Cardiac fibroblast (primary cell): Measurements from ENCODE around the gene CYTH1.
A peak's percentile ranks its signal among the peaks of the same experiment; 100 is the strongest.
"Not testable (repeated sequence)": the region's sequence is repeated elsewhere in the genome, so short reads cannot be mapped to it uniquely, and the experiment has no call there.

ENCODE experiments used
- DNase-seq, 2 donors: peaks; one replicate each; pipeline versions ENCODE4 v3.0.0 to v3.0.0-alpha.2; 2010; ENCODE audit warnings: low read depth in 2 of 2
- H3K4me3 ChIP-seq, 2 donors: replicated peaks in 1 of 2; 1 replicate in 1 of 2; 2 replicates in 1 of 2; pipeline ENCODE4 v1.5.1; 2011; ENCODE audit warnings: low read depth in 2 of 2, low read length in 2 of 2, mild to moderate bottlenecking in 2 of 2, moderate library complexity in 1 of 2
- CTCF ChIP-seq: IDR thresholded peaks from one replicate; pipeline ENCODE4 v1.5.1; 2011; ENCODE audit warnings: low read depth, mild to moderate bottlenecking, low read length, inconsistent platforms

Gene CYTH1

GRCh38 chr17:78674595-78675315, 107.3 kb downstream of the CYTH1 start:
- DNase-seq, result no peak
- no peak for TF ChIP-seq CTCF
- no peak overlapping the region for H3K4me3 ChIP-seq

- no peak for TF ChIP-seq CTCF
- no peak for DNase-seq
- no peak overlapping the region for H3K4me3 ChIP-seq
Measured at GRCh38 chr17:78674156-78674555, 107.9 kb downstream of the CYTH1 start.

DNA sequence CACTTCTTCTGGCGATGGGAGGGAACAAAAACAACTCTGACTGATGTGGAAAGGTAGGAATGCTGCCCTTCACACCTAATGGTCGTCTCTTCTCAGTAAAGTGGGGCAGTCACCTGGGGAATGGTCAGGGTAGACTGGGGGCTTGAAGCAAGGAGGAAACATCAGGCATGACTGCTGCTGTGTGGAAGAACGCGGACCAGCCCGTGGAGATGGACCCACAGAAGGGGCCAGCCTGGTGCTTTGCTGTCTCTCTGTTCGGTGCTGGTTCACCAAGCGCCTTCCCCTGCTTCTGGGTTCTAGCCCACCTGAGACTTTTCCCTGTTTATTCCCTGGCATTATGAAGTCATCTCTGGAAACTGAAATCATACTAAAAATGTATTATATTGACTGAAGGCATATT, 108.7 kb downstream of the CYTH1 start:
- no peak for TF ChIP-seq CTCF
- no peak overlapping the region for H3K4me3 ChIP-seq
- no peak for DNase-seq

DNA sequence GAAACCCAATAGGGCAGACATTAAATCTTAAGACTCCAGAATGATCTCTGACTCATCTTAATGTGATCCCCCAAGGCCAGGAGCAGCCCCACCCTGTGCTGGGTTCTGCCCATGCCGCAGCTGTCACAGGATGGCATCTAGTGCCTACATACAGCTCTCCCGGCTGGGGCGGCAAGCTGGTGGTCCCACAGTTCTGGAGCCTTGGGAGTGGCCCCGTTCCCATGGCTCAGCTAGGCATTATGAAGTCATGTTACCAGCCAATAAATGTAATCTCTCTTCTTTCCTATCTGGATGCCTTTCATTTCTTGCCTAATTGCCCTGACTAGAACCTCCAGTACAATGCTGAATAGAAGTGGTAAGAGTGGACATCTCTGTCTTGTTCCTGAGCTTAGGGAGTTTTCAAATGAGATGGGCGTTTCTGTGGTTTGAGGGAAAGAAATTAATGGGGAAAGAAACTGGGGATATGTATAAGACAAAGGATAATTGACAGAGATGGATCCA, 109.2 kb downstream of the CYTH1 start:
- no peak for TF ChIP-seq CTCF
- H3K4me3 ChIP-seq, result no peak overlapping the region
- no peak for DNase-seq

- DNase-seq, result peak; percentile 10 to 14
- no peak overlapping the region for H3K4me3 ChIP-seq
- TF ChIP-seq CTCF, result no peak
Measured at GRCh38 chr17:78672005-78672404, 110.1 kb downstream of the CYTH1 start.

DNA sequence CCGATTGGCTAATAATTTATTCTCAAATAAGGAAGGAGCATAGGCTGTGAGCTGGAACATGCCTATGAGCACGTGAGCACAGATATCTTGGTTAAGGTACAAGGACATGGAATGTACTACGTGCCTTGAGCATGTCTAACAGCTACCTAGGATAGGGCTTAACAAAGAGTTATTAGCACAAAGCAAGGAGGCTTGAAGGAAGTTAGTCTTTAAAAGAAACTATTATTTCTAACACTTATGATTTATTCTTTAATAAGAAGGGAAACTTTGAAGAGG, 110.4 kb downstream of the CYTH1 start:
- not testable (repeated sequence) for DNase-seq, H3K4me3 ChIP-seq

DNA sequence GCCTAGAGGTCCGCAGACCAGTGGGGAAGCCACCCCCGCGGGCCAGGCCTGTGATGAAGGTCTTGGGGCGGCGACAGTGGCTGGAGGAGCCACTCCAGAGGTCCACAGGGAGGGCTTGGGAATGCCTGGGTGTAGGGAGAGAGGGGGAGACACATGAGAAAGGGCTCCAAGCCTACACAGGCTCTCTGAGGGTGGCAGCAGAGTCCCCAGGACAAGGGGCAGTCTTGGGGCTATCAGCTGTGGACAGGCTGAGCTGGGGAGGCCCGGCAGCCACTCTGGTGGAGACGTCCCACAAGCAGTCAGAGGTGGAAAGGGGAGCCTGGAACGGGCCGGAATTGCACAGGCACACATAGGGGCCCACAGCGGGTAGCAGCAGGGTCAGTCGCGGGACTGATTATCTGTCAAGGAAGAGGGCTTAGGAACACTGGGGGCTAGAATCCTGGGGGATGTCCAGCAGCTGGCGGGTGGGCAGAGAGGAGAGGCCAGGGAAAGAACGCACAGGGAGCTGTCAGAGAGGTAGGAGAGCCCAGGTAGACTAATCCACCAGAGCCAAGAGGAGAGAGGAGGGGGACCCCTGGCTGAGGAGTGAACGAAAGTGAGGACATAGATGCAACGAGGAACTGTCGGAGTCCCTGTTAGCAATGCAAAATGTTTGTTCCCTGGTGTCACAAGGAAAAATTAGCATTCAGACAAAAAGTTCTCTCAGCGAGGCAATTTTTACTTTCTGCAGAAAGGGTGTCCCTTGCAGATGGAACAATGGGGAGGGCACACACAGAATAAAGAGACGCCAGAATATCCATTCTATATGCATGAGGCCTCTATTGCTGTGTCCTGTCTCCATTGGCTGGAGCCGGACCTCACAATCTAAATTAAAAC, 111.0 kb downstream of the CYTH1 start:
- no peak for TF ChIP-seq CTCF
- no peak for DNase-seq
- H3K4me3 ChIP-seq, result no peak overlapping the region
